ENCODE measurements around the gene NUDT12. TPM values are rescaled to one million over a fixed set of nuclear protein-coding genes. Genes with fewer than 3 reads are reported as not detected.

The NUDT12 gene
- total RNA-seq, 4 donors from 2014 or later, result 6.2 to 24.6 (median 17.2) TPM

DNA sequence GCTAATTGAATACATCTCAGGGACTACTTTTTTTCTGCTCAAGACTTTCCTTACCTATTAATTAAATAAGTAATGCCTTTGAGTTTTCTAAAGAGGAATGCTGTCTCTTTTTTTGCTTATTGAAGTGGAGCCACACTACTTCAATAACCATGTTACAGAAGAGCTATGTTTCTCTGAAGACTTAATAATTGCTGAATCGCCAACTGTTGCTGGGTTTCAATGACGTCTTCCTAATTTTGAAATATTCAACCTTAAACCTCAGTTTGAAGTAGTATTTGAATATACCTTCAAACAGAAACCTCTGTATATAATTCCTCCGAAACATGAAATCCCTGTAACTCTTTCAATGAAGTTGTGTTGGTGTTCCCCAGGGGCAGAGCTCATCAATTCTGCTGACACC, 21.0 kb downstream of the NUDT12 start:
- Histone ChIP-seq H3K36me3 (no peaks in the 10 kb centered on the region), H3K27ac (no peak overlapping the region), H3K4me1 (no peaks in the 10 kb centered on the region), H3K27me3 (no peaks in the 10 kb centered on the region), H3K4me3 (no peak overlapping the region), H3K9me3 (no peaks in the 10 kb centered on the region)
- WGBS, 2 donors (ENCODE audit: low coverage in 1 of 2), result 94 to 96% methylated on average over 3 of the region's 3 CpGs
- DNase-seq, result no peak
- intact Hi-C loops (cut with DNase I; ENCODE audit: low total_unique reads), result no loop called here
- TF ChIP-seq, protein P1, sequence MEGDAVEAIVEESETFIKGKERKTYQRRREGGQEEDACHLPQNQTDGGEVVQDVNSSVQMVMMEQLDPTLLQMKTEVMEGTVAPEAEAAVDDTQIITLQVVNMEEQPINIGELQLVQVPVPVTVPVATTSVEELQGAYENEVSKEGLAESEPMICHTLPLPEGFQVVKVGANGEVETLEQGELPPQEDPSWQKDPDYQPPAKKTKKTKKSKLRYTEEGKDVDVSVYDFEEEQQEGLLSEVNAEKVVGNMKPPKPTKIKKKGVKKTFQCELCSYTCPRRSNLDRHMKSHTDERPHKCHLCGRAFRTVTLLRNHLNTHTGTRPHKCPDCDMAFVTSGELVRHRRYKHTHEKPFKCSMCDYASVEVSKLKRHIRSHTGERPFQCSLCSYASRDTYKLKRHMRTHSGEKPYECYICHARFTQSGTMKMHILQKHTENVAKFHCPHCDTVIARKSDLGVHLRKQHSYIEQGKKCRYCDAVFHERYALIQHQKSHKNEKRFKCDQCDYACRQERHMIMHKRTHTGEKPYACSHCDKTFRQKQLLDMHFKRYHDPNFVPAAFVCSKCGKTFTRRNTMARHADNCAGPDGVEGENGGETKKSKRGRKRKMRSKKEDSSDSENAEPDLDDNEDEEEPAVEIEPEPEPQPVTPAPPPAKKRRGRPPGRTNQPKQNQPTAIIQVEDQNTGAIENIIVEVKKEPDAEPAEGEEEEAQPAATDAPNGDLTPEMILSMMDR (IDR thresholded peaks at IDR 0.05), result no peak
- TF ChIP-seq EP300 (IDR thresholded peaks at IDR 0.05; ENCODE audit: low read depth) (no peak), POLR2A (IDR thresholded peaks at IDR 0.05) (no peak), POLR2AphosphoS5 (IDR thresholded peaks at IDR 0.05) (no peak)
- in situ Hi-C loops (cut with MboI; ENCODE audit: low pct_ligation_motif_present in 1 of 4, low pct_unique_long_range_greater_than_20kb in 1 of 4, low sequenced_read_pairs in 3 of 4), result no loop called here

DNA sequence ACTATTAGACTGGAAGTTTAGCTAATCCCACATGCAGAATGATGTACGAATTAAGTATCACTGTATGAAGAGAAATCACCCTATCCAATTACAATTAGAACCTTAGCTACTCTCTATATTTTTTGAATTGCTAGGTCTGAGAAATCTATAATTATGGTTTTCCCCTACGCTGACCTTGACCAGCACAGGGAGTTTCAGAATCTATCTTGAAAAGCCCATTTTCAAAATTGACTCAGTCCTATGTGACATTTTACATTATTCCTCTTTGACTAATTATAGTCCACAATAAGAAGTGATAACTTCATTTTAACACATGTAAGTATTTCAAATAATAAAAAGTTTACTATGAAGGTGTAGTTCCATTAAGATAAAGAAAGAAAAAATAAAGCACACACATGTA, 21.5 kb downstream of the NUDT12 start:
- in situ Hi-C loops (cut with MboI; ENCODE audit: low pct_ligation_motif_present in 1 of 4, low pct_unique_long_range_greater_than_20kb in 1 of 4, low sequenced_read_pairs in 3 of 4) (no loop called here), intact Hi-C loops (cut with DNase I; ENCODE audit: low total_unique reads) (no loop called here)
- 81 to 95% methylated on average over 2 of the region's 2 CpGs for WGBS, 2 donors (ENCODE audit: low coverage in 1 of 2)

DNA sequence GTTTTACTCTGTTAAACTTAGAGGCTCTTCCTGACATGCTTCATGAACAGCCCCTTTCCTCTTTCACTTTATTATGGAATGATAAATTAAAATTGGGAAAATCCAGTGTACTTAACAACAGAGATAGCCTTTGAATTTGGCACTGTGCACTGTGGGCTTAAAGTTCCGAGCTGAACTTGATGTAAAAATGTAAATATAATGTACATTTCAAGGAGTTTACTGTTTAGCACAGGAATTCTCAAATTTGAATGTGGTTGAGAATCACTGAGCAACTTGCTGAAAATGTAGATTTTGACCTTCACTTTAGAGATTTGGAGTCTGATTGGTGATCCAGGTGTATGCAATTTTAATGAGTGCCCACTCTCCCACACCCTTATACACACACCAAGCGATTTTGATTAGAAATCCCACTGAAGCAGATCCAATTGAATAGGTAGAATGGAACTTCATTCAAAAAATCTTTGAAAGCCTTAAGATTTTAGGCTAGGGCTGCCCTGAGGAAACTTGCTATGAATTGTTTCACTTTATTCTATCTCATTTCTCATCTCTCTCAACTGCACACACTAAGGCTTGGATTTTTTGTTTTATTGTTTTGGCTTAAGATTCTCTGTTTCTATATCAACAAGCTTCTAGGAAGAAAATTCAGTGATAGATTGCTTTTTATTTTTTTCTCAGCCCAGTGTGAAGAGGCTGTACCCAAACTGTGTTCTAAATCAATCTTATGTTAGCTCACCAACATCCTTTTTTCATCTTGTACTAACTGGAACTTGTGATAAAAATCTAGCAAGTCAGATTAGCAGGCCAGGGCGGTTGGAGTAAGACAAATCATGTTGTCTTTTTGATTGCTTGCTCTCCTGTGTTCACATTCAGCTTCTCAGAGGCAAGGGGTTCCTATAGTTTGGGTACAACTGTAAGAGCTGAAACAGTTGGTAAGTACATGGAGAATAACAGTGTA, 22.9 kb downstream of the NUDT12 start:
- Histone ChIP-seq H3K27me3 (no peaks in the 10 kb centered on the region), H3K4me3 (no peak overlapping the region), H3K9me3 (no peaks in the 10 kb centered on the region), H3K27ac (no peak overlapping the region), H3K36me3 (no peaks in the 10 kb centered on the region), H3K4me1 (no peaks in the 10 kb centered on the region)
- 66 to 70% methylated on average over 2 to 3 of the region's 3 CpGs for WGBS, 2 donors (ENCODE audit: low coverage in 1 of 2)
- DNase-seq, result no peak
- TF ChIP-seq POLR2AphosphoS5 (IDR thresholded peaks at IDR 0.05) (no peak), POLR2A (IDR thresholded peaks at IDR 0.05) (no peak), EP300 (IDR thresholded peaks at IDR 0.05; ENCODE audit: low read depth) (no peak)
- TF ChIP-seq, protein P1 (IDR thresholded peaks at IDR 0.05), result no peak
- in situ Hi-C loops (cut with MboI; ENCODE audit: low pct_ligation_motif_present in 1 of 4, low pct_unique_long_range_greater_than_20kb in 1 of 4, low sequenced_read_pairs in 3 of 4), result no loop called here
- intact Hi-C loops (cut with DNase I; ENCODE audit: low total_unique reads), result no loop called here

More for the DNA sequence above, 21.5 kb downstream of the NUDT12 start:
- H3K27ac ChIP-seq, result no peak overlapping the region
- no peak for TF ChIP-seq EP300 (IDR thresholded peaks at IDR 0.05; ENCODE audit: low read depth)
- no peak for TF ChIP-seq POLR2A (IDR thresholded peaks at IDR 0.05)
- H3K36me3 ChIP-seq, result no peaks in the 10 kb centered on the region
- no peak for DNase-seq
- no peaks in the 10 kb centered on the region for H3K4me1 ChIP-seq
- no peaks in the 10 kb centered on the region for H3K27me3 ChIP-seq
- H3K9me3 ChIP-seq, result no peaks in the 10 kb centered on the region
- no peak overlapping the region for H3K4me3 ChIP-seq

DNA sequence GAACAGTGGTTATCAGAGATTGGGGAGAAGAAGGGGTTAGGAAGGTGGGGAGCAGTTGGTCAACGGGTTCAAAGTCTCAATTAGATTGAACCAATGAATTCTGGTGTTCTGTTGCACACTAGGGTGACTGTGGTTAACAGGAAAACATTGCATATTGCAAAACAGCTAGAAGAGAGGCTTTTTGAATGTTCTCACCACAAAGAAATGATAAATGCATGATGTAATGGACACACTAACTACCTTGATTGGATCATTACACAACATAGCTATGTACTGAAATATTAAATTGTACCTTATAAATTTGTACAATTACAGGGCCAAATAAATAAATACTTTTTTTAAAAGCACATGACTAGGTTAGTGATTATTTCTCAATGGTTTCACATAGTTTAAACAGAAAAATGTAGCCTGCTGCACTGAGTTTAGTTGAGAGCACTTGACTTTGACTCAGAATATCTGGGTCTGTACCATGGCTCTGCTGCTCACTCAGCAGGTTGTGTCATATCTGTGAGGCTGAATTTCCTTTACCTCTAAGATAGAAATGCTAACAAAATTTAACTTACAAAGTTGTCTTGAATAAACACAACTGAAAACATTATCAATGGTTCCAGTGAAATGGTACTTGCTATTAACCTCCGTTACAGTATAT, 30.4 kb downstream of the NUDT12 start:
- intact Hi-C loops (cut with DNase I; ENCODE audit: low total_unique reads) (no loop called here), in situ Hi-C loops (cut with MboI; ENCODE audit: low pct_ligation_motif_present in 1 of 4, low pct_unique_long_range_greater_than_20kb in 1 of 4, low sequenced_read_pairs in 3 of 4) (no loop called here)
- H3K36me3 ChIP-seq, result no peaks in the 10 kb centered on the region
- H3K4me1 ChIP-seq, result peaks cover 0 to 7% (median 1%) of the 10 kb centered on the region in 4 donors
- H3K9me3 ChIP-seq, result no peaks in the 10 kb centered on the region
- WGBS, 2 donors (ENCODE audit: low coverage in 1 of 2), result 78 to 79% methylated on average over 2 of the region's 2 CpGs
- DNase-seq, result no peak
- no peak overlapping the region for H3K27ac ChIP-seq
- no peak overlapping the region for H3K4me3 ChIP-seq
- H3K27me3 ChIP-seq, result no peaks in the 10 kb centered on the region
- TF ChIP-seq EP300 (IDR thresholded peaks at IDR 0.05; ENCODE audit: low read depth), result no peak
